Keratinocyte (primary cell): Measurements from ENCODE around the gene NUDT2. TPM values are rescaled to one million over a fixed set of nuclear protein-coding genes. Genes with fewer than 3 reads are reported as not detected.
"Not testable (repeated sequence)": the region's sequence is repeated elsewhere in the genome, so short reads cannot be mapped to it uniquely, and the experiment has no call there.

Experiments
- DNase-seq: peaks from one replicate; pipeline ENCODE4 v3.0.0-alpha.2; 2011; ENCODE audit warnings: low read depth, missing footprints, low spot score
- FAIRE-seq: peaks from 2 replicates; lab custom pipeline; 2011; peaks lifted over from hg19 to GRCh38; lab: Jason Lieb, UNC
- H2AFZ ChIP-seq: 2 replicates; pipeline ENCODE4 v1.6.0; 2012; ENCODE audit warnings: low read length, control low read depth, inconsistent platforms; ENCODE audit not compliant: control insufficient read depth
- H3K27ac ChIP-seq: 2 replicates; pipeline ENCODE4 v1.5.1; 2011; ENCODE audit warnings: low read length; ENCODE audit not compliant: control insufficient read depth, insufficient read depth
- H3K27me3 ChIP-seq: 3 replicates; pipeline ENCODE4 v1.6.0; 2011; ENCODE audit warnings: low read length; ENCODE audit not compliant: control insufficient read depth, insufficient read depth; ENCODE audit errors: extremely low read depth
- H3K36me3 ChIP-seq, 2 experiments: 2 replicates in 1 of 2; 3 replicates in 1 of 2; pipeline ENCODE4 v1.5.1; 2011; ENCODE audit warnings: low read length in 2 of 2, mild to moderate bottlenecking in 1 of 2; ENCODE audit not compliant: control insufficient read depth in 2 of 2, insufficient read depth in 2 of 2; ENCODE audit errors: extremely low read depth in 1 of 2
- H3K4me1 ChIP-seq: 3 replicates; pipeline ENCODE4 v1.5.1; 2011; ENCODE audit warnings: low read length; ENCODE audit not compliant: control insufficient read depth, insufficient read depth; ENCODE audit errors: extremely low read depth
- H3K4me2 ChIP-seq: 3 replicates; pipeline ENCODE4 v1.6.0; 2011; ENCODE audit warnings: low read depth, low read length; ENCODE audit not compliant: control insufficient read depth, insufficient read depth; ENCODE audit errors: extremely low read depth
- H3K4me3 ChIP-seq, 3 experiments: fragments of 200-600 bp in 1 of 3; sonication (generic) in 1 of 3; 2 replicates in 2 of 3; 3 replicates in 1 of 3; pipeline ENCODE4 v1.5.1; 2011 to 2016; ENCODE audit warnings: low read length in 3 of 3, mild to moderate bottlenecking in 3 of 3, control low read depth in 2 of 3, inconsistent platforms in 1 of 3, low read depth in 1 of 3, mixed read lengths in 1 of 3, mixed run types in 1 of 3, moderate library complexity in 1 of 3; ENCODE audit not compliant: control insufficient read depth in 2 of 3, insufficient read depth in 2 of 3; ENCODE audit errors: extremely low read depth in 1 of 3
- H3K79me2 ChIP-seq: 2 replicates; pipeline ENCODE4 v1.6.0; 2012; ENCODE audit warnings: low read length; ENCODE audit not compliant: control insufficient read depth, insufficient read depth
- H3K9ac ChIP-seq: 3 replicates; pipeline ENCODE4 v1.6.0; 2011; ENCODE audit warnings: low read length; ENCODE audit not compliant: control insufficient read depth, insufficient read depth; ENCODE audit errors: extremely low read depth
- H3K9me1 ChIP-seq: 3 replicates; pipeline ENCODE4 v1.6.0; 2011; ENCODE audit warnings: low read length; ENCODE audit not compliant: control insufficient read depth, insufficient read depth; ENCODE audit errors: extremely low read depth
- H3K9me3 ChIP-seq: 2 replicates; pipeline ENCODE4 v1.5.1; 2012; ENCODE audit warnings: low read depth, low read length; ENCODE audit not compliant: control insufficient read depth
- H4K20me1 ChIP-seq: 3 replicates; pipeline ENCODE4 v1.6.0; 2011; ENCODE audit warnings: low read length; ENCODE audit not compliant: control insufficient read depth, insufficient read depth; ENCODE audit errors: extremely low read depth
- EZH2 ChIP-seq: IDR thresholded peaks from one replicate; pipeline ENCODE4 v1.6.1; 2012; ENCODE audit warnings: inconsistent platforms, mild to moderate bottlenecking, low read length, moderate library complexity
- dilution Hi-C: fragments of 300-500 bp; cut with MboI; formaldehyde crosslinking; loops from one replicate; pipeline ENCODE4 v1.7.0; 2020; ENCODE audit warnings: low sequenced_read_pairs; ENCODE audit not compliant: extremely low pct_ligation_motif_present
- polyA plus RNA-seq, 5 experiments: library from polyadenylated mRNA; depleted of rRNA in 3 of 5; stranded (reverse) in 3 of 5; stranded (forward) in 1 of 5; unstranded in 1 of 5; fragments of >200 nt; gene quantifications; 1 replicate in 1 of 5; 2 replicates in 3 of 5; 3 replicates in 1 of 5; pipeline versions ENCODE4 v1.2.1 to v1.2.3, GENCODE V29; 2011 to 2012; ENCODE audit warnings: missing spikeins in 2 of 5, low read depth in 1 of 5, low replicate concordance in 1 of 5
- TF ChIP-seq, protein P1 (sequence below), 3 experiments: IDR thresholded peaks in 1 of 3; conservative IDR thresholded peaks in 1 of 3; optimal IDR thresholded peaks in 1 of 3; 2 replicates in 2 of 3; 3 replicates in 1 of 3; pipeline versions ENCODE3 to v1.5.1; 2011; ENCODE audit warnings: low read length in 3 of 3, mild to moderate bottlenecking in 3 of 3, moderate library complexity in 2 of 3, control low read depth in 1 of 3, inconsistent platforms in 1 of 3; ENCODE audit not compliant: insufficient read depth in 2 of 3; ENCODE audit errors: extremely low read depth in 1 of 3

NUDT2 gene
- polyA plus RNA-seq, 1 donor (not counting 4 experiments of a cell fraction or from before 2014, with no cell fraction given) = 33.4 TPM

- no peaks in the 10 kb centered on the region for H3K79me2 ChIP-seq
- no peaks in the 10 kb centered on the region for H3K9me1 ChIP-seq
- H3K9me3 ChIP-seq = no peaks in the 10 kb centered on the region
- H3K36me3 ChIP-seq = peaks cover under 1 to 7% of the 10 kb centered on the region in 2 experiments
- dilution Hi-C loops = no loop called here
- H4K20me1 ChIP-seq = peaks cover under 1% of the 10 kb centered on the region
- FAIRE-seq = no peak
- no peak overlapping the region for H3K27ac ChIP-seq
- H3K4me2 ChIP-seq = no peak overlapping the region
- no peaks in the 10 kb centered on the region for H3K4me1 ChIP-seq
- no peak overlapping the region for H2AFZ ChIP-seq
- no peak for TF ChIP-seq EZH2
- TF ChIP-seq, protein P1, sequence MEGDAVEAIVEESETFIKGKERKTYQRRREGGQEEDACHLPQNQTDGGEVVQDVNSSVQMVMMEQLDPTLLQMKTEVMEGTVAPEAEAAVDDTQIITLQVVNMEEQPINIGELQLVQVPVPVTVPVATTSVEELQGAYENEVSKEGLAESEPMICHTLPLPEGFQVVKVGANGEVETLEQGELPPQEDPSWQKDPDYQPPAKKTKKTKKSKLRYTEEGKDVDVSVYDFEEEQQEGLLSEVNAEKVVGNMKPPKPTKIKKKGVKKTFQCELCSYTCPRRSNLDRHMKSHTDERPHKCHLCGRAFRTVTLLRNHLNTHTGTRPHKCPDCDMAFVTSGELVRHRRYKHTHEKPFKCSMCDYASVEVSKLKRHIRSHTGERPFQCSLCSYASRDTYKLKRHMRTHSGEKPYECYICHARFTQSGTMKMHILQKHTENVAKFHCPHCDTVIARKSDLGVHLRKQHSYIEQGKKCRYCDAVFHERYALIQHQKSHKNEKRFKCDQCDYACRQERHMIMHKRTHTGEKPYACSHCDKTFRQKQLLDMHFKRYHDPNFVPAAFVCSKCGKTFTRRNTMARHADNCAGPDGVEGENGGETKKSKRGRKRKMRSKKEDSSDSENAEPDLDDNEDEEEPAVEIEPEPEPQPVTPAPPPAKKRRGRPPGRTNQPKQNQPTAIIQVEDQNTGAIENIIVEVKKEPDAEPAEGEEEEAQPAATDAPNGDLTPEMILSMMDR (optimal IDR thresholded peaks at IDR 0.05 in 1 of 3, IDR thresholded peaks at IDR 0.05 in 1 of 3, conservative IDR thresholded peaks at IDR 0.05 in 1 of 3; ENCODE audit: extremely low read depth in 1 of 3, insufficient read depth in 2 of 3, low read length in 3 of 3) = no peak
- H3K27me3 ChIP-seq = no peaks in the 10 kb centered on the region
- H3K9ac ChIP-seq = no peak overlapping the region
- no peak overlapping the region for H3K4me3 ChIP-seq
- DNase-seq = no peak
Measured at GRCh38 chr9:34365282-34365681, 35.9 kb downstream of the NUDT2 start.

DNA sequence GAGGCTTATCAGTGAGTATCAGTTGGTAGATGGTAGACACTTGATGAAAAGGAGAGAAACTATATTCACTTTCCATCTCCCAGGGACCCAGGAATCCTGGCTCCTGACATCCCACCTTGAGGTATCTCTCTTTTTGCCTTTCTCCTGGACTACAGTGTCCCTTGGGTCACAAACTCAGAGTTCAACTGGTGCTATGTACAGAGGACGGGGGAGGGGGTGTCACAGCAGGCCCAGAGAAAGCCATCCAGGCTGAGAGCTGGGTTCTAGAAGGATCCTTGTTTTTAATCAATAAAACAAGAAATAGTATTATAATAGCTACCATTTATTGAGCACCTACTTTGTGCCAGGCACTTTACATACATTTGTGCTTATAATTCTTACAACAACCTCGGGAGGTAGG is 37.0 kb downstream of the NUDT2 start:
- no peak overlapping the region for H3K27ac ChIP-seq
- no peak overlapping the region for H3K4me3 ChIP-seq
- no peaks in the 10 kb centered on the region for H3K79me2 ChIP-seq
- dilution Hi-C loops = no loop called here
- no peak for TF ChIP-seq EZH2
- TF ChIP-seq, protein P1 (optimal IDR thresholded peaks at IDR 0.05 in 1 of 3, IDR thresholded peaks at IDR 0.05 in 1 of 3, conservative IDR thresholded peaks at IDR 0.05 in 1 of 3; ENCODE audit: extremely low read depth in 1 of 3, insufficient read depth in 2 of 3, low read length in 3 of 3) = no peak
- H3K9ac ChIP-seq = no peak overlapping the region
- H2AFZ ChIP-seq = no peak overlapping the region
- FAIRE-seq (no peak), DNase-seq (no peak)
- H3K9me1 ChIP-seq = no peaks in the 10 kb centered on the region
- peaks cover 5 to 15% of the 10 kb centered on the region in 2 experiments for H3K36me3 ChIP-seq
- no peaks in the 10 kb centered on the region for H3K4me1 ChIP-seq
- H3K4me2 ChIP-seq = no peak overlapping the region
- H3K27me3 ChIP-seq = peaks cover 6% of the 10 kb centered on the region
- H4K20me1 ChIP-seq = peaks cover 3% of the 10 kb centered on the region
- H3K9me3 ChIP-seq = peaks cover 1% of the 10 kb centered on the region

- H3K27ac ChIP-seq, H3K9me3 ChIP-seq, H4K20me1 ChIP-seq, H2AFZ ChIP-seq, DNase-seq, H3K4me1 ChIP-seq, FAIRE-seq, H3K4me2 ChIP-seq, H3K9me1 ChIP-seq, H3K79me2 ChIP-seq, H3K4me3 ChIP-seq, dilution Hi-C loops, H3K9ac ChIP-seq: not testable (repeated sequence)
- H3K27me3 ChIP-seq = peaks cover 14% of the 10 kb centered on the region
- H3K36me3 ChIP-seq = peaks cover 5 to 18% of the 10 kb centered on the region in 2 experiments
Measured at GRCh38 chr9:34367751-34368410, 38.5 kb downstream of the NUDT2 start.

DNA sequence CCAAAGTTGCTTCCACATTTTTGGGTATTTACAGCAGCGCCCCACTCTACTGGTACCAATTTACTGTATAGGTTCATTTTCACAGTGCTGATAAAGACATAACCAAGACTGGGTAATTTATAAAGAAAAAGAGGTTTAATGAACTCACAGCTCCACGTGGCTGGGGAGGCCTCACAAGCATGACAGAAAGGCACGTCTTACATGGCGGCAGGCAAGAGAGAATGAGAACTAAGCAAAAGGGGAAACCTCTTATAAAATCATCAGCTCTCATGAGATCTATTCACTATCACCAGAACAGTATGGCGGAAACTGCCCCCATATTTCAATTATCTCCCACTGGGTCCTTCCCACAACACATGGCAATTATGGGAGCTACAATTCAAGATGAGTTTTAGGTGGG is 39.4 kb downstream of the NUDT2 start:
- H3K4me2 ChIP-seq, FAIRE-seq, H3K27ac ChIP-seq, H3K9ac ChIP-seq, H3K9me1 ChIP-seq, H3K9me3 ChIP-seq, DNase-seq, H3K4me1 ChIP-seq, H4K20me1 ChIP-seq, H3K4me3 ChIP-seq, dilution Hi-C loops, H3K79me2 ChIP-seq, H2AFZ ChIP-seq: not testable (repeated sequence)
- Histone ChIP-seq H3K27me3 (peaks cover 14% of the 10 kb centered on the region), H3K36me3 (peaks cover 5 to 18% of the 10 kb centered on the region in 2 experiments)
